GM19043 (cell line): Measurements from ENCODE around the gene STYXL1.

Experiments used
- ATAC-seq: cut with Tn5 transposase; IDR thresholded peaks from one replicate; pipeline ENCODE4 v1.9.1; 2021; ENCODE audit warnings: low read depth; ENCODE audit not compliant: unreplicated experiment

The STYXL1 gene

GRCh38 chr7:75982306-75983064 lies 65.3 kb downstream of the STYXL1 start:
- ATAC-seq = no peak

GRCh38 chr7:75981453-75982305 lies 66.1 kb downstream of the STYXL1 start:
- no peak for ATAC-seq

- ATAC-seq = no peak
Observed at GRCh38 chr7:75981203-75981452, 66.7 kb downstream of the STYXL1 start.

- no peak for ATAC-seq
Observed at GRCh38 chr7:75980430-75981202, 67.2 kb downstream of the STYXL1 start.

GRCh38 chr7:75979759-75980429 lies 67.9 kb downstream of the STYXL1 start:
- ATAC-seq = no peak

- ATAC-seq = no peak
Observed at GRCh38 chr7:75977743-75978142, 70.1 kb downstream of the STYXL1 start.

GRCh38 chr7:75971961-75972763 lies 75.6 kb downstream of the STYXL1 start:
- ATAC-seq = no peak

GRCh38 chr7:75971309-75971960 lies 76.4 kb downstream of the STYXL1 start:
- no peak for ATAC-seq

- no peak for ATAC-seq
Observed at GRCh38 chr7:75969704-75970498, 77.9 kb downstream of the STYXL1 start.

- no peak for ATAC-seq
Observed at GRCh38 chr7:75969182-75969581, 78.6 kb downstream of the STYXL1 start.

- ATAC-seq = no peak
Observed at GRCh38 chr7:75968561-75969001, 79.2 kb downstream of the STYXL1 start.

- ATAC-seq = no peak
Observed at GRCh38 chr7:75968012-75968411, 79.8 kb downstream of the STYXL1 start.

- no peak for ATAC-seq
Observed at GRCh38 chr7:75967487-75967997, 80.3 kb downstream of the STYXL1 start.

GRCh38 chr7:75967055-75967454 lies 80.7 kb downstream of the STYXL1 start:
- ATAC-seq = no peak

GRCh38 chr7:75966190-75966961 lies 81.4 kb downstream of the STYXL1 start:
- ATAC-seq = no peak

- ATAC-seq = no peak
Observed at GRCh38 chr7:75965617-75966016, 82.2 kb downstream of the STYXL1 start.

GRCh38 chr7:75963381-75963995 lies 84.3 kb downstream of the STYXL1 start:
- no peak for ATAC-seq
